ENCODE results near the gene PCYT2.
A peak's percentile ranks its signal among the peaks of the same experiment; 100 is the strongest.

The PCYT2 gene

GRCh38 chr17:81869221-81870130 is 41.7 kb downstream of the PCYT2 start:
- DNase-seq: peak; percentile 48

GRCh38 chr17:81868674-81869220 is 42.5 kb downstream of the PCYT2 start:
- DNase-seq: peak; percentile 87

- no peak for DNase-seq
Measured at GRCh38 chr17:81867991-81868673, 43.1 kb downstream of the PCYT2 start.

GRCh38 chr17:81867170-81867990 is 43.8 kb downstream of the PCYT2 start:
- DNase-seq: peak; percentile 56

- no peak for DNase-seq
Measured at GRCh38 chr17:81866440-81867169, 44.6 kb downstream of the PCYT2 start.

- DNase-seq: no peak
Measured at GRCh38 chr17:81865733-81866439, 45.3 kb downstream of the PCYT2 start.

- no peak for DNase-seq
Measured at GRCh38 chr17:81865358-81865732, 45.9 kb downstream of the PCYT2 start.

GRCh38 chr17:81863833-81864768 is 47.1 kb downstream of the PCYT2 start:
- no peak for DNase-seq

- no peak for DNase-seq
Measured at GRCh38 chr17:81863123-81863675, 48.0 kb downstream of the PCYT2 start.

GRCh38 chr17:81860756-81861568 is 50.2 kb downstream of the PCYT2 start:
- DNase-seq: peak; percentile 100

- DNase-seq: no peak
Measured at GRCh38 chr17:81859906-81860755, 51.1 kb downstream of the PCYT2 start, which contains the start of gene P4HB. Gene P4HB (minus strand): TSS chr17:81860535. CDS start chr17:81860471, 64 bp downstream.

GRCh38 chr17:81858967-81859905 is 52.0 kb downstream of the PCYT2 start:
- no peak for DNase-seq

- no peak for DNase-seq
Measured at GRCh38 chr17:81858170-81858966, 52.8 kb downstream of the PCYT2 start.

GRCh38 chr17:81854974-81855774 is 56.0 kb downstream of the PCYT2 start:
- DNase-seq: no peak

GRCh38 chr17:81852237-81852636 is 59.0 kb downstream of the PCYT2 start:
- no peak for DNase-seq

Data from fibroblast of skin of right quadriceps (primary cell).